ENCODE measurements around the gene PKNOX2. TPM values are rescaled to one million over a fixed set of nuclear protein-coding genes. Genes with fewer than 3 reads are reported as not detected.

PKNOX2 gene
- total RNA-seq, 3 donors from 2014 or later (not counting 1 experiment from before 2014, with no cell fraction given), result not detected

DNA sequence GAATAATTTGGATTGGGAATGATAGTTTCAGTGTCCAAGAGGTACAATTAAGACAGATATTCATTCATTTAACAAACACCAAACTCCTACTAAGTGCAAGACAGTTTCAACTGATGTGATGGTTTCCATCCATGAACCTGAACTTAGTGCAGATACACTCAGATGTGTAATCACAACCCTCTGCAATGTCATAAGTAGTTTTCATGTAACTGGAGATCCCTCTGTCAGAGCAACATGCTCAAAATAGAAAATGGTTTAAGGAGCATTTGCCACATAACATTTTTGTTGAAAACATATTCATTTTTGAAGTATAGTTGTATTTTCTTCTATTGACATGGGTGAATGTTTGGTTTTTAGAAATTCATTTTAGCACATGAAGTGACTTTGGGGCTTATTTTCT lies 16.5 kb upstream of the PKNOX2 start:
- intact Hi-C loops (cut with micrococcal nuclease), result no loop called here
- ATAC-seq, result no peak

DNA sequence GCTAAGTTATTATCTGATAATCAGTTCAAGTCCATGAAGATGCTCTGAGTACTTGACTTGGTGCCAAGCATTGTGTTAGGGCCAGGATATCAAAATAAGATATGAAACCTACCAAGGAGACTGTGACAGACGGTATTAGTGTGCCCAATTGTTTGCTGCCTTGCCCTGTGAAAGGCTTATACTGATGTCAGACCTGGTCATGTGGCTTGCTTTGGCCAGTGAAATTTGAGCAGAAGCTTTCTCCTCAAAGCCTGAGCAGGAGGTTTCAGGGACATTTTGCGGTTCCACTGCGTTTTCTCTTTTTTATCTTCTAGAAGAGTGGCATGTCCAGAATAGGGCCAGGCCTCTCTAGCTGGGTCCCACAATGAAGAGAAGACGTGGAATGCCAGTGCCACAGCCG lies 15.8 kb upstream of the PKNOX2 start:
- H3K9me3 ChIP-seq (ENCODE audit: control insufficient read depth, insufficient read depth, low read length), result no peaks in the 10 kb centered on the region
- no peaks in the 10 kb centered on the region for H3K4me1 ChIP-seq (ENCODE audit: control insufficient read depth, insufficient read depth, low read length)
- H3K4me1 Mint-ChIP-seq, result no peaks in the 10 kb centered on the region
- 85% methylated on average over 5 of the region's 5 CpGs for WGBS (ENCODE audit: insufficient coverage)
- no peak for ATAC-seq
- H3K36me3 ChIP-seq (ENCODE audit: control insufficient read depth, insufficient read depth, low read length), result no peaks in the 10 kb centered on the region
- no peak overlapping the region for H3K4me3 ChIP-seq (ENCODE audit: low read length)
- H3K27ac ChIP-seq (ENCODE audit: low read length), result no peak overlapping the region
- no peak overlapping the region for H3K27ac Mint-ChIP-seq
- H3K9me3 Mint-ChIP-seq, result no peaks in the 10 kb centered on the region
- H3K4me3 Mint-ChIP-seq, result no peak overlapping the region
- peaks cover 2% of the 10 kb centered on the region for H3K27me3 ChIP-seq (ENCODE audit: control insufficient read depth, insufficient read depth, low read length)
- intact Hi-C loops (cut with micrococcal nuclease), result no loop called here
- peaks cover 21 to 32% of the 10 kb centered on the region in 2 donors for H3K27me3 Mint-ChIP-seq (ENCODE audit: low read depth in 2 of 2)
- TF ChIP-seq, protein P1, sequence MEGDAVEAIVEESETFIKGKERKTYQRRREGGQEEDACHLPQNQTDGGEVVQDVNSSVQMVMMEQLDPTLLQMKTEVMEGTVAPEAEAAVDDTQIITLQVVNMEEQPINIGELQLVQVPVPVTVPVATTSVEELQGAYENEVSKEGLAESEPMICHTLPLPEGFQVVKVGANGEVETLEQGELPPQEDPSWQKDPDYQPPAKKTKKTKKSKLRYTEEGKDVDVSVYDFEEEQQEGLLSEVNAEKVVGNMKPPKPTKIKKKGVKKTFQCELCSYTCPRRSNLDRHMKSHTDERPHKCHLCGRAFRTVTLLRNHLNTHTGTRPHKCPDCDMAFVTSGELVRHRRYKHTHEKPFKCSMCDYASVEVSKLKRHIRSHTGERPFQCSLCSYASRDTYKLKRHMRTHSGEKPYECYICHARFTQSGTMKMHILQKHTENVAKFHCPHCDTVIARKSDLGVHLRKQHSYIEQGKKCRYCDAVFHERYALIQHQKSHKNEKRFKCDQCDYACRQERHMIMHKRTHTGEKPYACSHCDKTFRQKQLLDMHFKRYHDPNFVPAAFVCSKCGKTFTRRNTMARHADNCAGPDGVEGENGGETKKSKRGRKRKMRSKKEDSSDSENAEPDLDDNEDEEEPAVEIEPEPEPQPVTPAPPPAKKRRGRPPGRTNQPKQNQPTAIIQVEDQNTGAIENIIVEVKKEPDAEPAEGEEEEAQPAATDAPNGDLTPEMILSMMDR (IDR thresholded peaks at IDR 0.05), result no peak
- H3K36me3 Mint-ChIP-seq, result no peaks in the 10 kb centered on the region
- no peak for DNase-seq

More for the DNA sequence above, 16.5 kb upstream of the PKNOX2 start:
- Mint-ChIP-seq H3K4me3 (no peak overlapping the region), H3K27ac (no peak overlapping the region), H3K4me1 (no peaks in the 10 kb centered on the region), H3K36me3 (no peaks in the 10 kb centered on the region), H3K9me3 (no peaks in the 10 kb centered on the region), H3K27me3 (ENCODE audit: low read depth in 2 of 2) (peaks cover 18 to 28% of the 10 kb centered on the region in 2 donors)
- Histone ChIP-seq H3K27ac (ENCODE audit: low read length) (no peak overlapping the region), H3K36me3 (ENCODE audit: control insufficient read depth, insufficient read depth, low read length) (no peaks in the 10 kb centered on the region), H3K4me3 (ENCODE audit: low read length) (no peak overlapping the region), H3K4me1 (ENCODE audit: control insufficient read depth, insufficient read depth, low read length) (no peaks in the 10 kb centered on the region), H3K9me3 (ENCODE audit: control insufficient read depth, insufficient read depth, low read length) (no peaks in the 10 kb centered on the region), H3K27me3 (ENCODE audit: control insufficient read depth, insufficient read depth, low read length) (peaks cover 2% of the 10 kb centered on the region)
- no peak for DNase-seq
- TF ChIP-seq, protein P1 (IDR thresholded peaks at IDR 0.05), result no peak

DNA sequence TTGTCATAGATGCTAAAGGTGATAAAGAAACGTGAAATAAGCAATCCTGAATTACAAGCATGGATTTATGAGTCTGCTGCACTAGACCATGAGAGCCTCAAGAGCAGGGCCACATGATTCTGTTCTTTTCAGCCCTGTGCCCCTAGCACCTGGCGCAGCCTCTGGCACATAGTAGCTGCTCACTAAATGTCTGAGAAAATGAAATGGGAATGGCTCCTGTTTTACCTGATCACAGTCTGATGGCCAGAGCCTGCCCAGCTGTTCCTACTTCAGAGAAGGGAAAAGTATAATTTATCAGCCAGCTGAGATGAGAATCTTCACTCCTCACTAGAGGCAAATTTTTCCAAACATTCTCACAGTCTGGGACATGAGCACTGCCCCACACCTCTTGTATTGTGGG lies 10.7 kb upstream of the PKNOX2 start:
- no peaks in the 10 kb centered on the region for H3K27me3 ChIP-seq (ENCODE audit: control insufficient read depth, insufficient read depth, low read length)

More for the DNA sequence above, 10.7 kb upstream of the PKNOX2 start:
- H3K36me3 ChIP-seq (ENCODE audit: control insufficient read depth, insufficient read depth, low read length), result no peaks in the 10 kb centered on the region
- Mint-ChIP-seq H3K4me3 (no peak overlapping the region), H3K9me3 (no peaks in the 10 kb centered on the region), H3K4me1 (no peaks in the 10 kb centered on the region), H3K27ac (no peak overlapping the region), H3K36me3 (no peaks in the 10 kb centered on the region), H3K27me3 (ENCODE audit: low read depth in 2 of 2) (peaks cover 41 to 50% of the 10 kb centered on the region in 2 donors)
- TF ChIP-seq, protein P1 (IDR thresholded peaks at IDR 0.05), result no peak
- no peak overlapping the region for H3K4me3 ChIP-seq (ENCODE audit: low read length)
- no peak for DNase-seq
- H3K9me3 ChIP-seq (ENCODE audit: control insufficient read depth, insufficient read depth, low read length), result no peaks in the 10 kb centered on the region
- intact Hi-C loops (cut with micrococcal nuclease), result no loop called here
- 73% methylated on average over 2 of the region's 2 CpGs for WGBS (ENCODE audit: insufficient coverage)
- no peak overlapping the region for H3K27ac ChIP-seq (ENCODE audit: low read length)
- no peak for ATAC-seq
- H3K4me1 ChIP-seq (ENCODE audit: control insufficient read depth, insufficient read depth, low read length), result no peaks in the 10 kb centered on the region

Measured in natural killer cell (primary cell).